GM12878 (cell line): ENCODE data around the gene SLC25A45. TPM values are rescaled to one million over a fixed set of nuclear protein-coding genes. Genes with fewer than 3 reads are reported as not detected.

Experiments
- BCL11A ChIP-seq: IDR thresholded peaks from 2 replicates; pipeline ENCODE4 v1.6.1; 2011; ENCODE audit warnings: low read depth, low read length
- DPF2 ChIP-seq: fragments of 450-650 bp; IDR thresholded peaks from 2 replicates; pipeline ENCODE4 v1.6.1; 2017; ENCODE audit warnings: mild to moderate bottlenecking
- IRF4 ChIP-seq: IDR thresholded peaks from 2 replicates; pipeline ENCODE4 v1.6.1; 2011; ENCODE audit warnings: low read depth, low read length
- KLF5 ChIP-seq: fragments of 450-650 bp; IDR thresholded peaks from 2 replicates; pipeline ENCODE4 v1.6.1; 2014; ENCODE audit warnings: mild to moderate bottlenecking; ENCODE audit not compliant: partially characterized antibody
- MEF2B ChIP-seq: fragments of 450-650 bp; IDR thresholded peaks from 2 replicates; pipeline ENCODE4 v1.6.1; 2018; ENCODE audit warnings: mild to moderate bottlenecking, moderate library complexity; ENCODE audit not compliant: partially characterized antibody, poor library complexity, severe bottlenecking
- MTA2 ChIP-seq: fragments of 450-650 bp; IDR thresholded peaks from 2 replicates; pipeline ENCODE4 v1.6.1; 2016; ENCODE audit warnings: low read depth, mild to moderate bottlenecking, moderate library complexity
- NBN ChIP-seq: fragments of 450-650 bp; IDR thresholded peaks from 2 replicates; pipeline ENCODE4 v1.6.1; 2016
- NR2C2 ChIP-seq: IDR thresholded peaks from 2 replicates; pipeline ENCODE4 v1.6.1; 2011; ENCODE audit warnings: borderline replicate concordance, low read depth; ENCODE audit not compliant: control insufficient read depth, insufficient read length
- NR2F1 ChIP-seq: fragments of 450-650 bp; conservative IDR thresholded peaks from 2 replicates; pipeline ENCODE4 v1.6.1; 2017; ENCODE audit warnings: mild to moderate bottlenecking
- POU2F2 ChIP-seq: IDR thresholded peaks from 3 replicates; pipeline ENCODE4 v1.6.1; 2011; ENCODE audit warnings: low read depth, mild to moderate bottlenecking, low read length, borderline replicate concordance
- RB1 ChIP-seq: fragments of 450-650 bp; formaldehyde crosslinking; IDR thresholded peaks from 2 replicates; pipeline ENCODE4 v1.6.1; 2017; ENCODE audit warnings: mild to moderate bottlenecking, borderline replicate concordance
- RCOR1 ChIP-seq: conservative IDR thresholded peaks from 2 replicates; pipeline ENCODE4 v1.6.1; 2012; ENCODE audit warnings: low read depth, low read length, improper control_type of control experiment
- RUNX3 ChIP-seq: IDR thresholded peaks from 2 replicates; pipeline ENCODE4 v1.6.1; 2012; ENCODE audit warnings: low read length, inconsistent platforms
- SIN3A ChIP-seq: IDR thresholded peaks from 2 replicates; pipeline ENCODE4 v1.6.1; 2012; ENCODE audit warnings: low read depth, low read length, improper control_type of control experiment
- SP1 ChIP-seq: IDR thresholded peaks from one replicate; pipeline ENCODE4 v1.6.1; 2011; ENCODE audit warnings: low read depth, low read length
- STAT3 ChIP-seq: IDR thresholded peaks from 2 replicates; pipeline ENCODE4 v1.6.1; 2011; ENCODE audit warnings: low read depth, low read length, improper control_type of control experiment
- polyA plus RNA-seq, 11 experiments: library from polyadenylated mRNA; depleted of rRNA in 4 of 11; unstranded in 6 of 11; stranded (reverse) in 5 of 11; fragments of >200 nt; fragmentation: Nextera tagmentation in 4 of 11; fragmentation: Illumina TruSeq in 1 of 11; extraction: Ambion mirVana in 4 of 11; extraction: Trizol in 1 of 11; gene quantifications; 1 replicate in 1 of 11; 2 replicates in 10 of 11; pipeline versions ENCODE4 v1.2.1 to v1.2.3, GENCODE V29; 2011 to 2016; ENCODE audit warnings: inconsistent platforms in 2 of 11, missing spikeins in 2 of 11, low read depth in 1 of 11
- total RNA-seq, 4 experiments: library from RNA; depleted of rRNA in 3 of 4; stranded (reverse); fragments of >200 nt in 3 of 4; fragmentation: Illumina TruSeq in 1 of 4; extraction: Trizol in 1 of 4; gene quantifications; 2 replicates each; pipeline versions ENCODE4 v1.2.1 to v1.2.3, GENCODE V29; 2013 to 2021
- TF ChIP-seq, protein P1 (sequence below): fragments of 150-350 bp; IDR thresholded peaks from 2 replicates; pipeline ENCODE4 v1.6.1; 2016; ENCODE audit warnings: low read depth, low read length
- TF ChIP-seq, protein P2 (sequence below): fragments of 150-350 bp; IDR thresholded peaks from 2 replicates; pipeline ENCODE4 v1.6.1; 2014; ENCODE audit warnings: mild to moderate bottlenecking, low read depth, low read length
- TF ChIP-seq, protein P3 (sequence below): fragments of 450-650 bp; IDR thresholded peaks from 2 replicates; pipeline ENCODE4 v1.6.1; 2016; ENCODE audit warnings: mild to moderate bottlenecking
- TF ChIP-seq, protein P4 (sequence below): fragments of 450-650 bp; IDR thresholded peaks from 2 replicates; pipeline ENCODE4 v1.6.1; 2018; ENCODE audit warnings: borderline replicate concordance, mild to moderate bottlenecking; ENCODE audit not compliant: partially characterized antibody
- TF ChIP-seq, protein P5 (sequence below), 3 experiments: IDR thresholded peaks in 2 of 3; conservative IDR thresholded peaks in 1 of 3; 2 replicates each; pipeline ENCODE4 v1.5.1; 2011; ENCODE audit warnings: low read depth in 3 of 3, low read length in 3 of 3, mild to moderate bottlenecking in 3 of 3, control low read depth in 2 of 3, moderate library complexity in 2 of 3, inconsistent platforms in 1 of 3, mixed read lengths in 1 of 3; ENCODE audit not compliant: control insufficient read depth in 2 of 3, insufficient read depth in 1 of 3; ENCODE audit errors: extremely low read depth in 1 of 3

Gene SLC25A45
- total and polyA plus RNA-seq, 10 of the 15 experiments (the other 5 are each of a cell fraction or from before 2014, with no cell fraction given) = 4.1 to 35.2 (median 20.3) TPM

DNA sequence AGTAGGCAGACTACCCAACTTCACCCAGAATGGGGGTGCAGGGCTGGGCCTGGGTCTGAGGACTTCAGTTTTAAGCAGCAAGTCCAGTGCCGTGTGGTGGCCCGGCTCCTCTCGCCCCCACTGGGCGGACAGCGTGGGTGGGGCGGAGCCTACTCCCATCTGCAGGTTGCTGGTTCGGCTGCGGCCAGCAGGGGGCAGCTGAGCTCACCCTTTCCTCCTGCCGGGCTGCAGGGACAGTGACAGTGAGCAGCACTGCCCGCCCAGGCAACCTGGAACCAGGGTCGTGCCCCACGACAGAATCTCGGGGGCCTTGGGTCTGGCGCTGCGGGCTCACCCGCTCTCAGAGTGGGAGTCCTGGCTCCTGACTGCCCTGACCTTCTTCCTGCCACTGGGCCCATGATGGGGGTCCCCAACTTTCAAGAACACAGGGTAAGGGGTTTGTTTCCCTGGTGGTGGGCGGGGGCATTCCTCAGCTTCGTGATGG is 33.9 kb upstream of the SLC25A45 start (continued):
- TF ChIP-seq, protein P1, sequence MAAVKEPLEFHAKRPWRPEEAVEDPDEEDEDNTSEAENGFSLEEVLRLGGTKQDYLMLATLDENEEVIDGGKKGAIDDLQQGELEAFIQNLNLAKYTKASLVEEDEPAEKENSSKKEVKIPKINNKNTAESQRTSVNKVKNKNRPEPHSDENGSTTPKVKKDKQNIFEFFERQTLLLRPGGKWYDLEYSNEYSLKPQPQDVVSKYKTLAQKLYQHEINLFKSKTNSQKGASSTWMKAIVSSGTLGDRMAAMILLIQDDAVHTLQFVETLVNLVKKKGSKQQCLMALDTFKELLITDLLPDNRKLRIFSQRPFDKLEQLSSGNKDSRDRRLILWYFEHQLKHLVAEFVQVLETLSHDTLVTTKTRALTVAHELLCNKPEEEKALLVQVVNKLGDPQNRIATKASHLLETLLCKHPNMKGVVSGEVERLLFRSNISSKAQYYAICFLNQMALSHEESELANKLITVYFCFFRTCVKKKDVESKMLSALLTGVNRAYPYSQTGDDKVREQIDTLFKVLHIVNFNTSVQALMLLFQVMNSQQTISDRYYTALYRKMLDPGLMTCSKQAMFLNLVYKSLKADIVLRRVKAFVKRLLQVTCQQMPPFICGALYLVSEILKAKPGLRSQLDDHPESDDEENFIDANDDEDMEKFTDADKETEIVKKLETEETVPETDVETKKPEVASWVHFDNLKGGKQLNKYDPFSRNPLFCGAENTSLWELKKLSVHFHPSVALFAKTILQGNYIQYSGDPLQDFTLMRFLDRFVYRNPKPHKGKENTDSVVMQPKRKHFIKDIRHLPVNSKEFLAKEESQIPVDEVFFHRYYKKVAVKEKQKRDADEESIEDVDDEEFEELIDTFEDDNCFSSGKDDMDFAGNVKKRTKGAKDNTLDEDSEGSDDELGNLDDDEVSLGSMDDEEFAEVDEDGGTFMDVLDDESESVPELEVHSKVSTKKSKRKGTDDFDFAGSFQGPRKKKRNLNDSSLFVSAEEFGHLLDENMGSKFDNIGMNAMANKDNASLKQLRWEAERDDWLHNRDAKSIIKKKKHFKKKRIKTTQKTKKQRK = no peak
- TF ChIP-seq NBN (peak; percentile 74), IRF4 (peak; percentile 59; the same call in 1 of the 2 replicates), BCL11A (no peak), MTA2 (no peak), SP1 (no peak), RB1 (peak; percentile 68; the same call in 1 of the 2 replicates), MEF2B (peak; percentile 34), RCOR1 (0 out of 2 replicates have a peak, but pooled peaks have one; percentile 71), SIN3A (peak; percentile 80; the same call in 1 of the 2 replicates), POU2F2 (no peak; the same call in 2 of the 3 replicates), NR2F1 (peak; percentile 57; the same call in 1 of the 2 replicates), STAT3 (no peak), NR2C2 (no peak), KLF5 (peak; percentile 22), RUNX3 (no peak), DPF2 (0 out of 2 replicates have a peak, but pooled peaks have one; percentile 26)
- TF ChIP-seq, protein P2, sequence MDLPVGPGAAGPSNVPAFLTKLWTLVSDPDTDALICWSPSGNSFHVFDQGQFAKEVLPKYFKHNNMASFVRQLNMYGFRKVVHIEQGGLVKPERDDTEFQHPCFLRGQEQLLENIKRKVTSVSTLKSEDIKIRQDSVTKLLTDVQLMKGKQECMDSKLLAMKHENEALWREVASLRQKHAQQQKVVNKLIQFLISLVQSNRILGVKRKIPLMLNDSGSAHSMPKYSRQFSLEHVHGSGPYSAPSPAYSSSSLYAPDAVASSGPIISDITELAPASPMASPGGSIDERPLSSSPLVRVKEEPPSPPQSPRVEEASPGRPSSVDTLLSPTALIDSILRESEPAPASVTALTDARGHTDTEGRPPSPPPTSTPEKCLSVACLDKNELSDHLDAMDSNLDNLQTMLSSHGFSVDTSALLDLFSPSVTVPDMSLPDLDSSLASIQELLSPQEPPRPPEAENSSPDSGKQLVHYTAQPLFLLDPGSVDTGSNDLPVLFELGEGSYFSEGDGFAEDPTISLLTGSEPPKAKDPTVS = no peak
- TF ChIP-seq, protein P3, sequence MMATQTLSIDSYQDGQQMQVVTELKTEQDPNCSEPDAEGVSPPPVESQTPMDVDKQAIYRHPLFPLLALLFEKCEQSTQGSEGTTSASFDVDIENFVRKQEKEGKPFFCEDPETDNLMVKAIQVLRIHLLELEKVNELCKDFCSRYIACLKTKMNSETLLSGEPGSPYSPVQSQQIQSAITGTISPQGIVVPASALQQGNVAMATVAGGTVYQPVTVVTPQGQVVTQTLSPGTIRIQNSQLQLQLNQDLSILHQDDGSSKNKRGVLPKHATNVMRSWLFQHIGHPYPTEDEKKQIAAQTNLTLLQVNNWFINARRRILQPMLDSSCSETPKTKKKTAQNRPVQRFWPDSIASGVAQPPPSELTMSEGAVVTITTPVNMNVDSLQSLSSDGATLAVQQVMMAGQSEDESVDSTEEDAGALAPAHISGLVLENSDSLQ = 0 out of 2 replicates have a peak, but pooled peaks have one; percentile 13
- TF ChIP-seq, protein P4, sequence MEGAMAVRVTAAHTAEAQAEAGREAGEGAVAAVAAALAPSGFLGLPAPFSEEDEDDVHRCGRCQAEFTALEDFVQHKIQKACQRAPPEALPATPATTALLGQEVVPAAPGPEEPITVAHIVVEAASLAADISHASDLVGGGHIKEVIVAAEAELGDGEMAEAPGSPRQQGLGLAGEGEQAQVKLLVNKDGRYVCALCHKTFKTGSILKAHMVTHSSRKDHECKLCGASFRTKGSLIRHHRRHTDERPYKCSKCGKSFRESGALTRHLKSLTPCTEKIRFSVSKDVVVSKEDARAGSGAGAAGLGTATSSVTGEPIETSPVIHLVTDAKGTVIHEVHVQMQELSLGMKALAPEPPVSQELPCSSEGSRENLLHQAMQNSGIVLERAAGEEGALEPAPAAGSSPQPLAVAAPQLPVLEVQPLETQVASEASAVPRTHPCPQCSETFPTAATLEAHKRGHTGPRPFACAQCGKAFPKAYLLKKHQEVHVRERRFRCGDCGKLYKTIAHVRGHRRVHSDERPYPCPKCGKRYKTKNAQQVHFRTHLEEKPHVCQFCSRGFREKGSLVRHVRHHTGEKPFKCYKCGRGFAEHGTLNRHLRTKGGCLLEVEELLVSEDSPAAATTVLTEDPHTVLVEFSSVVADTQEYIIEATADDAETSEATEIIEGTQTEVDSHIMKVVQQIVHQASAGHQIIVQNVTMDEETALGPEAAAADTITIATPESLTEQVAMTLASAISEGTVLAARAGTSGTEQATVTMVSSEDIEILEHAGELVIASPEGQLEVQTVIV = no peak
- TF ChIP-seq, protein P5, sequence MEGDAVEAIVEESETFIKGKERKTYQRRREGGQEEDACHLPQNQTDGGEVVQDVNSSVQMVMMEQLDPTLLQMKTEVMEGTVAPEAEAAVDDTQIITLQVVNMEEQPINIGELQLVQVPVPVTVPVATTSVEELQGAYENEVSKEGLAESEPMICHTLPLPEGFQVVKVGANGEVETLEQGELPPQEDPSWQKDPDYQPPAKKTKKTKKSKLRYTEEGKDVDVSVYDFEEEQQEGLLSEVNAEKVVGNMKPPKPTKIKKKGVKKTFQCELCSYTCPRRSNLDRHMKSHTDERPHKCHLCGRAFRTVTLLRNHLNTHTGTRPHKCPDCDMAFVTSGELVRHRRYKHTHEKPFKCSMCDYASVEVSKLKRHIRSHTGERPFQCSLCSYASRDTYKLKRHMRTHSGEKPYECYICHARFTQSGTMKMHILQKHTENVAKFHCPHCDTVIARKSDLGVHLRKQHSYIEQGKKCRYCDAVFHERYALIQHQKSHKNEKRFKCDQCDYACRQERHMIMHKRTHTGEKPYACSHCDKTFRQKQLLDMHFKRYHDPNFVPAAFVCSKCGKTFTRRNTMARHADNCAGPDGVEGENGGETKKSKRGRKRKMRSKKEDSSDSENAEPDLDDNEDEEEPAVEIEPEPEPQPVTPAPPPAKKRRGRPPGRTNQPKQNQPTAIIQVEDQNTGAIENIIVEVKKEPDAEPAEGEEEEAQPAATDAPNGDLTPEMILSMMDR (IDR thresholded peaks at IDR 0.05 in 2 of 3, conservative IDR thresholded peaks at IDR 0.05 in 1 of 3; ENCODE audit: control insufficient read depth in 2 of 3, extremely low read depth in 1 of 3, insufficient read depth in 1 of 3, low read depth in 3 of 3, low read length in 3 of 3) = peak in 2 of 3 experiments; percentile 93 to 97; a peak in 4 of 6 replicates
